HG02943 (cell line): ENCODE measurements around the gene TSPYL4.
"Not testable (repeated sequence)": the region's sequence is repeated elsewhere in the genome, so short reads cannot be mapped to it uniquely, and the experiment has no call there.

Experiments
- ATAC-seq: cut with Tn5 transposase; IDR thresholded peaks from one replicate; pipeline ENCODE4 v1.9.1; 2021; ENCODE audit warnings: mild to moderate bottlenecking, low read depth, moderate library complexity; ENCODE audit not compliant: unreplicated experiment

Gene TSPYL4

GRCh38 chr6:116253505-116254296, at the start of gene TSPYL4:
TSS of gene TSPYL4 (minus strand) at chr6:116254075. CDS start at chr6:116254008, 67 bp downstream.
- ATAC-seq = peak; percentile 100

GRCh38 chr6:116301104-116301503, 47.2 kb upstream of the TSPYL4 start:
- no peak for ATAC-seq

GRCh38 chr6:116300566-116300965, 46.7 kb upstream of the TSPYL4 start:
- no peak for ATAC-seq

DNA sequence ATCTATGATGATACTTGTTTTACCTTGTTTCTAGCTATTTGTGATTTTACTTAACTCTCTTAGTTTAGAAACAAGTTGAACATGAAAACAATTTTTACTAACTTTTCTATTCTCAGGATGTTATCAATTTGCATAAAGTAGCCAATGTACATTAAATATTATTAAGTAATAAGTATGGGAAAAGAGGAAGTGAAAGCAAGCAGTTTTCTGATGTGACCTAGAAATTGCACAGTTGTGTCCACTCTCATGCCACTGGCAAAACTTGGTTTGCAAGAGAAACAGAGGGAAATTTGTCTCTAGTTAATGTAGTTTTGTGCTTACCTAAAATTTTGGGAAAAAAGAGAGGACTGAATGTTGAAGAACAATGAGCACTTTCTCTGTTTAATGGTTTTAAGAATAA, 45.1 kb upstream of the TSPYL4 start:
- ATAC-seq = peak; percentile 82

DNA sequence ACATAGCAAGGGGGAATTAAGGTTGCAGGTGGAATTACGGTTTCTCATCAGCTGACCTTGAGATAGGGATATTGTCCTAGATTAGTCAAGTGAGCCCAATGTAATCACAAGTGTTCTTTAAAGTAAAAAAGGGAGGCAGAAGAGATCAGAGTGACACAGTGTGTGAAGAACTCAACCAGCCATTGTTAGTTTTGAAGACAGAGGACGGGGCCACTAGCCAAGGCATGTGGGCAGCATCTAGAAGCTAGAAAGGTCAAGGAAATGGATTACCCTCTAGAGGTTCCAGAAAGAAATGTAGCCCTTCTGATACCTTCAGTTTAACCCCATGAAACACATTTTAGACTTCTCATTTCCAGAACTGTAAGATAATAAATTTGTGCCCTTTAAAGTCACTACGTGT, 44.4 kb upstream of the TSPYL4 start:
- no peak for ATAC-seq

- no peak for ATAC-seq
These were observed 38.7 kb upstream of the TSPYL4 start for GRCh38 chr6:116292553-116292952.

DNA sequence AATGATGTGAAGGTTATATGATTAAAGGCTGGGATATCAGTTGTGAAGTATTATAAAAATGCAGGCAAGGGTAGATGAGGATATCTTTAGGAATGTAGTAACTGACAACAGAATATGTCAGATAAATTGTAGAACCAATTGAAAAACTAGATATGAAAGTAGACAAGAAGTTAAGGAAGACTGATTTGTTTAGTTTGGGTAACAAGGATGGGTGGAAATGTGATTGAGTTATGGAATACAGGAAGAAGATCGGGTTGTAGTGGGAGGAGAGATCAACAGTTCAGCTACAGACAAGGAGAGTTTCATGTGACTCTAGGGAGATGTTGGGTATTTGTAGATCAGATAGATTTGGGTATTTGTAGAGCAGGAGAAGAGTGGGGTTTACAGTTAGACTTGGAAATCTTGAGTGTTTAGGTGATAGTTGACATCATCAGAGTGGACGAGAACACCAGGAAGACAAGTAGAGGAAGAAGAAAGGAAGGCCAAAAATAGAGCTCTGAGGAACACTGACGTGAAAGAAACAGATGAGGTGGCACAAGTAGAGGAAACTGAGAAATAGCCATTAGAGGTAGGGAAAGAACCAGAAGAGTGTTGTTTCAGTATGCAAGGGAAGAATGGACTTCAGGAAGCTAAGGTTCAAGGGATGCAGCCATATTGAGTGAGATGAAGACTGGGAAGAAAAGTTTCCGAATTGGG, 38.0 kb upstream of the TSPYL4 start:
- no peak for ATAC-seq

- ATAC-seq = no peak
These were observed 36.9 kb upstream of the TSPYL4 start for GRCh38 chr6:116290799-116291198.

DNA sequence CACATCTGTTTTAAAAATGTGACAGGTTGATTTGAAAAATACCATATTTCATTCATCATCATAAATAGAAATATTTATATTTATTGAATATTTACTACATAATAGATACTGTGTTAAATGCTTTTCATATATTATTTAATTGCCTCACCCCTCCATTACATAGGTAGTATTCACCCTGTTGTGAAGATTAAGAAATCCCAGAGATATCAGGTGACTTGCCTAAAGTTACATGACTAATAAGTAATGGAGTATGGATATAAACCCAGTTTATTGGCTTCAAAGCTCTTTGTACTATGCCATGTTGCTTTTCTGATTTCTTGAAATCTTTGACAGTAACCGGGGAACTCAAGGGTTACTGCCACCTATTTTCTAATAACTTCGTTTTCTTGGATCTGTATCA, 36.0 kb upstream of the TSPYL4 start:
- ATAC-seq = no peak

DNA sequence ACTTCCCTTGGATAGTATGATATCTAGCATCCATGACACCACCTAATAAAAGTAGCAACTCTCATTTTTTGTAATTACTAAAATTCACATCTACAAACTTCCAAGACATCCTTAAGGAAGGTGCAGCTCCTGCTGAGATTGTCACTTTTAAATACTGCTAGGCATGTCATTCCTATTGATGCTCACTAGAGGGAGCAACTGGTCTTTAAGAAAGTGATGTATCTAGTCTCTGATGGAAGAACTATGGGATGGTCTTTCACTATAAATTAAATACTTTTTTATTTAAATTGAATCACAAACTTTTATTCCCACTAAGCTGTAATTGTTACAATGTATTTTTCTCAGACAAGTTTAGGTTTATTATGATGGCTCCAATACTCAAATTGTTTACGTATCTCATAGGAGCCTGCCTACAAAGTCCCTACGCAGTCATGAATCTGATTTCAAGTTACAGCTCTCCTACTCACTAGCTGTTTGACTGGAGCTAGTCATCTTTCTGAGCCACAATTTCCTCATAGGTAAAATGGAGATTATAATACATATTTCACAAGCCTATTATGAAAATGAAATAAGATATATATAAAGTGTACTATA, 33.9 kb upstream of the TSPYL4 start:
- ATAC-seq = no peak

DNA sequence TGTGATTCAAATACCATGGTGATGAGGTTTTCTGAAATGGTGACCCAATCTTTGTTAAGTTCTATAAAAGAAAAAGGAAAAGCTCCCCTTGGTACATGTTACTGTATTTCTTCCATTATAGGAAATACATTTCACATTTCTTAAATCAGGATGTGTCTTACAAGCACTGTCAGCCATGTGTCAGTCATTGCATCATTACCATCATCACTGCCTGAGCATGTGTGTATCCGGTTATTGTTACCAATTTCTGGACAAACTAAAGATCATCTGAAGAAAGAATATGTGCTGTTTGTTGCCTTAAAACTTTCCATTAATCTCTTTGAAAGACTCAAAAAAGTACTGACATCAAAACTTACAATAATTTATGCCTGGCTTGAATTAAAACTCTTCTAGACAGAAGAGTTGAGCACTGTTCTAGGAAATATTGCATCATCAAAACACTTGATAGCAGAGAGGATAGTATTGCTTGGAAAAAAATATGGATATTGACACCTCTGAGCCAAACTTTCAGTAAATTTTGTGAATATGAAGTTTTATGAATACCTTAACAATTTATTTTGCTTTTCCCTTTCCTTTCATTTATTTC, 33.0 kb upstream of the TSPYL4 start:
- ATAC-seq = no peak

DNA sequence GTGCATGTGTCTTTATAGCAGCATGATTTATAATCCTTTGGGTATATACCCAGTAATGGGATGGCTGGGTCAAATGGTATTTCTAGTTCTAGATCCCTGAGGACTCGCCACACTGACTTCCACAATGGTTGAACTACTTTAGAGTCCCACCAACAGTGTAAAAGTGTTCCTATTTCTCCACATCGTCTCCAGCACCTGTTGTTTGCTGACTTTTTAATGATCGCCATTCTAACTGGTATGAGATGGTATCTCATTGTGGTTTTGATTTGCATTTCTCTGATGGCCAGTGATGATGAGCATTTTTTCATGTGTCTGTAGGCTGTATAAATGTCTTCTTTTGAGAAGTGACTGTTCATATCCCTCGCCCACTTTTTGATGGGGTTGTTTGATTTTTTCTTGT, 31.1 kb upstream of the TSPYL4 start:
- ATAC-seq = not testable (repeated sequence)

DNA sequence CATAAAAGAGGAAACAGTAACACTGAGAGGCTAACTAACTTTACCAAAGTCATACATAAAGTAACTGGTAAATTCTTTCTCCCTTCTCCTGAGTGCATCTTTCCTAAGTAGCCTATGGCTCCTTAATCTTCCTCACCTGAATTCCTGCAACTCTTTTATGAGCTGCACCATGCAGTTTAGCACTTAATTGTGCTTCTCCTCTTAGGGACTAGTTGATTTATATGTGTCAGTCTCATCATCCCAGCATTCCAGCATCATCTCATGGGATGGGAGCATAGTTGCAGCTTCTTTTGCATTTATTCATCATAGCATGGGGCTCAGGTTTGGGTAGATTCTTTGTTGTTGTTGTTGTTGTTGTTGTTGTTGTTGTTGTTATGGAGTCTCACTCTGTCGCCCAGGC, 29.3 kb upstream of the TSPYL4 start:
- no peak for ATAC-seq

- ATAC-seq = no peak
These were observed 28.8 kb upstream of the TSPYL4 start for GRCh38 chr6:116282698-116283097.

DNA sequence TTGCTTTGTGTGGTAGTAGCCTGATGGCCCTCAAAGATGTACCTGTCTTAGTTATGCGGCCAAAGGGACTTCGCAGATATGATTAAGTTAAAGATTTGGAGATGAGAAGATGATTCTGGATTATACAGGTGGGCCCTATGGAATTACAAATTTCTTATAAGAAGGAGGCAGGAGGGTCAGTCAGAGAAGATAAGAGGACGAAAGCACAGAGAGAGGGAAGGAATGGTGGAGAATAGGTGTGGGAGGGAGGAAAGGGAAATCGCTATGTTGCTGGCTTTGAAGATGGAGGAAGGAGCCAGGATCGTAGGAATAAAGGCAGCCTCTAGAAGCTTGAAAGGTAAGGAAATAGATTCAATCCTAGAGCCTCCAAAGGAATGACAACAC, 27.1 kb upstream of the TSPYL4 start:
- ATAC-seq = no peak

- ATAC-seq = no peak
These were observed 26.5 kb upstream of the TSPYL4 start for GRCh38 chr6:116280161-116280932.

- peak; percentile 95 for ATAC-seq
These were observed 25.6 kb upstream of the TSPYL4 start, which contains the start of gene TSPYL1 for GRCh38 chr6:116279232-116280160. TSS of gene TSPYL1 (minus strand) at chr6:116279930. CDS start at chr6:116279830, 100 bp downstream.

GRCh38 chr6:116278854-116279231, 25.0 kb upstream of the TSPYL4 start:
- peak; percentile 1 for ATAC-seq

DNA sequence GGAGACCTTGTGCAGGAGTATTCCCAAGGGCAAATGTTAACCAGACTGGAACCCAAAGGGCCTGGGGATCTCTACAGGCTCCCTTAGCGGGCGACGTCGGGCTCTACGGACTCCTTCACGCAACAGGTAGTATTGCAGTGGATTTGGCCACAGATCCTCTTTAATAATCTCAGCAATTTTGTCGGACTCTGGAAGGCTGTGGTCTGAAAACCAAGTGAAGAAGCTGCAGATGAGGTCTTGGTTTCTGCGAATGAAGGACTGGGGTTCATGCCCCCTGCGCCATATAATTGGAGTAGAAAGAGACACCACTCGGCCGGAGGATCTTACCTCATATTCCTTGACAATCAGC, 24.6 kb upstream of the TSPYL4 start:
- ATAC-seq = no peak
